ENCODE data around the gene CACNG7.

DNA sequence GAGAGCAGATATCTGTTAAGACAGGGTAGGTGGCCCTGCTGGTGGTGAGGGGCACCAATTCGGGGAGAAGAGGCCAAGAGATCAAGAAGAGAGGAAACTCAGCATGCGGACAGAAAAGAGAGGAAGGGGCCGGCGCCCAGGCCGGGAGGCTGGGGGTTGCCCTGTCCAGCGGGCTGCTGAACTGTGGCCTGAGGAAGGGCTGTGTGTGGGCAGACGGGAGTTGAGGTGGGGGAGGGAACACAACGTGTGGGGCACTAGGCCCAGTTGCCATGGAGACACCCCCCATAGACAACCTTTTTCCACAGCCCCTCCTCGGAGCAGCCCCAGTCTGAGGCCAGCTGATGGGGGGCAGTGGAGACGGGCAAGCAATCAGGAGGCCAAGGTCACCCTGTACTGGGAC, 51.1 kb downstream of the CACNG7 start:
- TF ChIP-seq, protein P1, sequence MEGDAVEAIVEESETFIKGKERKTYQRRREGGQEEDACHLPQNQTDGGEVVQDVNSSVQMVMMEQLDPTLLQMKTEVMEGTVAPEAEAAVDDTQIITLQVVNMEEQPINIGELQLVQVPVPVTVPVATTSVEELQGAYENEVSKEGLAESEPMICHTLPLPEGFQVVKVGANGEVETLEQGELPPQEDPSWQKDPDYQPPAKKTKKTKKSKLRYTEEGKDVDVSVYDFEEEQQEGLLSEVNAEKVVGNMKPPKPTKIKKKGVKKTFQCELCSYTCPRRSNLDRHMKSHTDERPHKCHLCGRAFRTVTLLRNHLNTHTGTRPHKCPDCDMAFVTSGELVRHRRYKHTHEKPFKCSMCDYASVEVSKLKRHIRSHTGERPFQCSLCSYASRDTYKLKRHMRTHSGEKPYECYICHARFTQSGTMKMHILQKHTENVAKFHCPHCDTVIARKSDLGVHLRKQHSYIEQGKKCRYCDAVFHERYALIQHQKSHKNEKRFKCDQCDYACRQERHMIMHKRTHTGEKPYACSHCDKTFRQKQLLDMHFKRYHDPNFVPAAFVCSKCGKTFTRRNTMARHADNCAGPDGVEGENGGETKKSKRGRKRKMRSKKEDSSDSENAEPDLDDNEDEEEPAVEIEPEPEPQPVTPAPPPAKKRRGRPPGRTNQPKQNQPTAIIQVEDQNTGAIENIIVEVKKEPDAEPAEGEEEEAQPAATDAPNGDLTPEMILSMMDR (IDR thresholded peaks at IDR 0.05) = no peak
- TF ChIP-seq POLR2A (IDR thresholded peaks at IDR 0.05) = no peak

All from lower leg skin (tissue), 3 donors.